GM12801 (cell line): ENCODE data around the gene ALDH1L1.

Experiments used
- CTCF ChIP-seq: IDR thresholded peaks from one replicate; pipeline ENCODE4 v1.5.1; 2011; ENCODE audit warnings: control low read depth; ENCODE audit not compliant: insufficient read length; ENCODE audit errors: extremely low read depth

Gene ALDH1L1

GRCh38 chr3:126180477-126181397, at the start of gene ALDH1L1:
ALDH1L1 (minus strand) TSS chr3:126180586; CDS start chr3:126160979, 19,607 bp downstream.
- no peak for TF ChIP-seq CTCF

DNA sequence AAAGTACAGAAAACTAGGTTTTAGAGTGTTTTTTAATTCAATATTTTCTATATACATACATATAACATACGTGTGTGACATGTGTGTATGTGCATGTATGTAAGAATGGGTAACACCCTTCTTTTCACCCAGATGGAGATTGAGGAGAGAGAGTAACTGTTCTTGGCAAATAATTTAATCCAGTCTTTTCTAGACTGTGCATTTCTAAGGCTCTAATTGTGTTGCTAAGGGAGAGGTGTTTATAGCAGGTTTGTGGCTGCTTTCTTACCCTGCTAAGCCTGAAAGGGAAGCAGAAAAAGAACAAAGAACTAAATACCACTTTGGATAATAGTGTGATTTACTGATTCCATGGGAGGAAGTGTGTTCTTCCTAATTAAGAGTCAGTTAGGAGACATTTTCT, 46.0 kb upstream of the ALDH1L1 start:
- TF ChIP-seq CTCF: no peak

GRCh38 chr3:126216416-126216815, 36.0 kb upstream of the ALDH1L1 start:
- TF ChIP-seq CTCF: no peak

DNA sequence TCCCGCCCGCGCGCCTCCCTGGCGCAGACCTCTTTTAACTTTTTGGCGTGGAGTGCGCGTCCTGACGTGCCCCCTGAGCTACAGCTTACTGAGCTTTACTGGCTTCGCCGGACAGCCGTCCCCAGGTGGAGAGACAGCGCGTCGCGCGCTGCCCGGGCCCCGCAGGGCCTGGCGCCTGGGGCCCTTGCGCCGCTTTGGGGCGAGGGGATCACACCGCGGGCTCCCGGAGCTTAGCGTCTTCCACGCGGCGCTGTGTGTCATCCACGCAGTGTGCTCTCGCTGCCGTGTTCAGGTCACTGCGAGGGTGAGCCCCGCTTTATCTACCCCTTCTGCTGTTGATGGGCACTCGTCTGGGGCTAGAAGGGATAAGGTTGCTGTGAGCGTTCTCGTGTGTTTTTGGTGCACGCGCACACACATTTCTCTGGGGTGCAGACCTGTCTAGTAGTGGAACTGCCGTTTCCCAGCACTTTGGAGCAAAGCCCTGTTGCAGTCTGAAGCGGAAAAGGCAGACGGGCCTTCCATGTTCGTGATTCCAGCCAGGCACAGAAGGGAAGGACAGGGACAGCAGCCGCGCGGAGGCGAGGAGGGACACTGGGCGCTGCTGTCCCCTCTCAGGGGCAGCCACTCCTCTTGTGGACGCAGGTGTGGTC, 33.1 kb upstream of the ALDH1L1 start:
- TF ChIP-seq CTCF: no peak

- no peak for TF ChIP-seq CTCF
Observed at GRCh38 chr3:126212620-126213378, 32.4 kb upstream of the ALDH1L1 start.

- no peak for TF ChIP-seq CTCF
Observed at GRCh38 chr3:126212250-126212619, 31.8 kb upstream of the ALDH1L1 start.

DNA sequence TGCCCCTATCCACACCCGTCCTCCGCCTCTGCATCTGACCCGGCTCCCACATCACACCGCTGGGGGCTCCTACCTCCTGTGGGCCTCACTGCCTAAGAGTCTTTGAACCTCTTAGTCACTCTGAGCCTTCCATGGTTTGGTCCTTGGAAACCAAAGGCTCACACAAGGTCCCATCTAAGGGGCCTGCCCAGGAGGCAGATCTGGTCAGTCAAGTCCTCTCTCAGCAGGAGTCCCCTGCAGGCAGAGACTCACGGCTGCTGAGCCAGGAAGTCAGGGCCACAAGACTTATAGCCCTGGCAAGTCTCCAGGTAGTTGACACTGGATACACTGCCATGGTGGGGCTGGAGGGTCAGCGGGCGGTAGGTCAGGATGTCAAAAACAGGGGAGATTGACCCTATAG, 31.2 kb upstream of the ALDH1L1 start:
- no peak for TF ChIP-seq CTCF
